Measurements from ENCODE around the gene ACOXL. TPM values are rescaled to one million over a fixed set of nuclear protein-coding genes. Genes with fewer than 3 reads are reported as not detected.

Gene ACOXL
- total and polyA plus RNA-seq, 2 of the 8 experiments (the other 6 are each of a cell fraction or from before 2014, with no cell fraction given) = 11.4 to 20.6 TPM

GRCh38 chr2:111117598-111118480 lies 385.5 kb downstream of the ACOXL start:
- 6% methylated on average over 64 of the region's 64 CpGs; no CpG with 5 or more reads in 1 of the 2 experiments for WGBS, 2 experiments (ENCODE audit: extremely low coverage in 1 of 2, insufficient coverage in 1 of 2, insufficient read length in 1 of 2, insufficient replicate concordance in 2 of 2, low coverage in 1 of 2, low lambda C conversion rate in 2 of 2, missing lambda C conversion rate in 1 of 2)
- Histone ChIP-seq H4K91ac (replicated peaks; ENCODE audit: insufficient read length, low read length) (no peak overlapping the region), H2AFZ (ENCODE audit: low read length) (no peak overlapping the region), H3K56ac (replicated peaks; ENCODE audit: insufficient read length, low read depth, low read length) (no peak overlapping the region), H3K23ac (ENCODE audit: insufficient read length) (no peak overlapping the region), H3K9me3 (ENCODE audit: insufficient read depth in 2 of 2, low read depth in 1 of 2, low read length in 1 of 2) (no peaks in the 10 kb centered on the region), H4K20me1 (replicated peaks in 1 of 2; ENCODE audit: control insufficient read depth in 1 of 2, insufficient read depth in 2 of 2, low read length in 2 of 2) (peaks cover 5 to 6% of the 10 kb centered on the region in 2 experiments), H3K4me1 (replicated peaks in 1 of 4; ENCODE audit: control insufficient read depth in 3 of 4, insufficient read depth in 4 of 4, low read length in 3 of 4) (peaks cover 0 to 24% (median 13%) of the 10 kb centered on the region in 4 experiments; a peak in 5 of 7 replicates), H3K27me3 (replicated peaks in 1 of 4; ENCODE audit: control insufficient read depth in 3 of 4, extremely low read depth in 1 of 4, insufficient read depth in 3 of 4, low read length in 3 of 4) (peaks cover 17 to 44% (median 37%) of the 10 kb centered on the region in 4 experiments; a peak in 6 of 7 replicates), H4K5ac (ENCODE audit: insufficient read length, low read depth, low read length) (no peak overlapping the region), H3K4me3 (ENCODE audit: extremely low read depth in 1 of 4, insufficient read depth in 2 of 4, low read depth in 3 of 4, low read length in 4 of 4) (peak overlapping the region; percentile 39 to 93 (median 52); a peak in 7 of 8 replicates), H2AK5ac (ENCODE audit: low read depth, low read length) (no peak overlapping the region), H3K23me2 (ENCODE audit: low read depth, low read length) (peaks cover 42% of the 10 kb centered on the region), H3K4me2 (ENCODE audit: insufficient read depth in 1 of 2, low read depth in 2 of 2, low read length in 2 of 2) (peak overlapping the region; percentile 85 to 95), H2BK15ac (ENCODE audit: low read length) (peak overlapping the region; percentile 61; the same call in 1 of the 2 replicates), H2BK12ac (ENCODE audit: low read depth, low read length) (peak overlapping the region; percentile 90; the same call in 1 of the 2 replicates), H2BK5ac (ENCODE audit: low read depth, low read length) (no peak overlapping the region), H3K79me2 (ENCODE audit: control insufficient read depth in 1 of 2, insufficient read depth in 2 of 2, low read length in 2 of 2) (peaks cover 0 to 10% of the 10 kb centered on the region in 2 experiments; a peak in 1 of 4 replicates), H3K9ac (replicated peaks in 1 of 4; ENCODE audit: extremely low read depth in 1 of 4, low read depth in 3 of 4, low read length in 3 of 4) (no peak overlapping the region; a peak in 1 of 7 replicates), H3K27ac (ENCODE audit: low read depth, low read length) (no peak overlapping the region), H2BK20ac (ENCODE audit: low read length) (no peak overlapping the region), H3K79me1 (ENCODE audit: low read depth, low read length) (no peaks in the 10 kb centered on the region), H3K36me3 (ENCODE audit: control insufficient read depth in 2 of 4, insufficient read depth in 4 of 4, low read length in 3 of 4) (no peaks in the 10 kb centered on the region), H3K4ac (replicated peaks; ENCODE audit: insufficient read length, low read depth, low read length) (peak overlapping the region; percentile 4), H3K14ac (ENCODE audit: insufficient read length) (no peak overlapping the region), H2BK120ac (replicated peaks; ENCODE audit: low read depth, low read length) (no peak overlapping the region), H4K8ac (ENCODE audit: extremely low read depth, insufficient read depth, low read length) (peak overlapping the region; percentile 59), H3K18ac (ENCODE audit: extremely low read depth, low read length) (peak overlapping the region; percentile 56)
- ChIA-PET CTCF (ENCODE audit: partially characterized antibody) (interaction anchor here (0.6 to 1.9 kb wide), 16 partner anchors 12 to 978 kb away, joined by 3 to 7 read pairs (median 4); no protein-coding TSS in a partner anchor), POLR2A (ENCODE audit: partially characterized antibody) (interaction anchor here (0.9 kb wide), 1 partner anchor 9 kb away, joined by 3 read pairs; no protein-coding TSS in a partner anchor)
- DNase-seq (ENCODE audit: low read depth in 1 of 2, low spot score in 2 of 2) (peak in 1 of 2 experiments; percentile 59), FAIRE-seq (no peak)
- TF ChIP-seq SP2 (IDR thresholded peaks at IDR 0.05; ENCODE audit: low read length) = no peak
- peak; percentile 70 for TF ChIP-seq MAX (IDR thresholded peaks at IDR 0.05)
- TF ChIP-seq BACH1 (IDR thresholded peaks at IDR 0.05; ENCODE audit: low read length) = no peak; the same call in 1 of the 2 replicates
- no peak for TF ChIP-seq TBP (IDR thresholded peaks at IDR 0.05; ENCODE audit: low read depth, low read length)
- no peak for TF ChIP-seq ATF2 (IDR thresholded peaks at IDR 0.05; ENCODE audit: low read length)
- no peak for TF ChIP-seq SRF (IDR thresholded peaks at IDR 0.05; ENCODE audit: low read depth, low read length)
- no peak for TF ChIP-seq RAD21 (IDR thresholded peaks at IDR 0.05 in 1 of 2, conservative IDR thresholded peaks at IDR 0.05 in 1 of 2; ENCODE audit: low read depth in 2 of 2, low read length in 2 of 2)
- no peak for TF ChIP-seq TAF1 (IDR thresholded peaks at IDR 0.05; ENCODE audit: low read depth, low read length)
- TF ChIP-seq KDM4A (IDR thresholded peaks at IDR 0.05; ENCODE audit: low read depth, low read length, severe bottlenecking) = peak; percentile 21
